CD14-positive monocyte (primary cell): ENCODE data around the gene EEFSEC. TPM values are rescaled to one million over a fixed set of nuclear protein-coding genes. Genes with fewer than 3 reads are reported as not detected.

Experiments
- DNase-seq, 3 donors: peaks; one replicate each; pipeline ENCODE4 v3.0.0-alpha.2; 2011 to 2022
- H2AFZ ChIP-seq: 2 replicates; pipeline ENCODE4 v1.6.0; 2012; ENCODE audit warnings: mild to moderate bottlenecking, low read depth, low read length, inconsistent platforms; ENCODE audit not compliant: insufficient read depth, poor library complexity, severe bottlenecking
- H3K27ac ChIP-seq, 2 donors: 1 replicate in 1 of 2; 2 replicates in 1 of 2; pipeline ENCODE4 v1.5.1; 2012 to 2013; ENCODE audit warnings: low read length in 2 of 2, control low read depth in 1 of 2, inconsistent platforms in 1 of 2, low read depth in 1 of 2, mild to moderate bottlenecking in 1 of 2
- H3K27me3 ChIP-seq, 2 donors: one replicate each; pipeline versions ENCODE4 v1.6.0 to v1.6.1; 2011 to 2013; ENCODE audit warnings: low read length in 2 of 2; ENCODE audit not compliant: control insufficient read depth in 2 of 2, insufficient read depth in 2 of 2
- H3K36me3 ChIP-seq, 2 donors: replicated peaks in 1 of 2; 1 replicate in 1 of 2; 2 replicates in 1 of 2; pipeline versions ENCODE4 v1.5.1 to v1.6.1; 2012 to 2013; ENCODE audit warnings: low read length in 2 of 2, control low read depth in 1 of 2, inconsistent platforms in 1 of 2, mild to moderate bottlenecking in 1 of 2; ENCODE audit not compliant: insufficient read depth in 2 of 2, control insufficient read depth in 1 of 2
- H3K4me1 ChIP-seq, 2 donors: 1 replicate in 1 of 2; 2 replicates in 1 of 2; pipeline versions ENCODE4 v1.5.1 to v1.6.1; 2012 to 2013; ENCODE audit warnings: low read length in 2 of 2, control low read depth in 1 of 2, inconsistent platforms in 1 of 2, mild to moderate bottlenecking in 1 of 2, moderate library complexity in 1 of 2; ENCODE audit not compliant: insufficient read depth in 2 of 2, control insufficient read depth in 1 of 2
- H3K4me2 ChIP-seq: replicated peaks from 2 replicates; pipeline ENCODE3; 2012; ENCODE audit warnings: low read length, moderate library complexity, mild to moderate bottlenecking; ENCODE audit not compliant: poor library complexity, severe bottlenecking; ENCODE audit errors: extremely low read depth
- H3K4me3 ChIP-seq, 3 experiments: fragments of 200-600 bp in 1 of 3; sonication (generic) in 1 of 3; replicated peaks in 1 of 3; 1 replicate in 2 of 3; 2 replicates in 1 of 3; pipeline ENCODE4 v1.5.1; 2011 to 2013; ENCODE audit warnings: low read length in 3 of 3, mild to moderate bottlenecking in 3 of 3, control low read depth in 2 of 3, low read depth in 2 of 3, inconsistent platforms in 1 of 3, moderate library complexity in 1 of 3
- H3K79me2 ChIP-seq: 2 replicates; pipeline ENCODE4 v1.6.0; 2012; ENCODE audit warnings: mild to moderate bottlenecking, control low read depth, inconsistent platforms, low read length, moderate library complexity; ENCODE audit not compliant: insufficient read depth
- H3K9ac ChIP-seq: 2 replicates; pipeline ENCODE4 v1.6.0; 2017; ENCODE audit warnings: low read length, mild to moderate bottlenecking; ENCODE audit not compliant: insufficient read depth, poor library complexity, severe bottlenecking
- H3K9me3 ChIP-seq, 2 donors: replicated peaks in 1 of 2; 1 replicate in 1 of 2; 2 replicates in 1 of 2; pipeline versions ENCODE4 v1.5.1 to v1.6.1; 2012 to 2013; ENCODE audit warnings: low read length in 2 of 2, control low read depth in 1 of 2; ENCODE audit not compliant: control insufficient read depth in 1 of 2, insufficient read depth in 1 of 2
- H4K20me1 ChIP-seq: 2 replicates; pipeline ENCODE4 v1.6.0; 2012; ENCODE audit warnings: mild to moderate bottlenecking, low read length, control low read depth, moderate library complexity; ENCODE audit not compliant: insufficient read depth
- H3K27ac Mint-ChIP-seq, 7 donors: one replicate each; pipeline ENCODE4 v1.8.0; 2020; ENCODE audit warnings: mild to moderate bottlenecking in 7 of 7, mixed read lengths in 7 of 7, moderate library complexity in 6 of 7, inconsistent platforms in 2 of 7
- H3K27me3 Mint-ChIP-seq, 3 donors: one replicate each; pipeline ENCODE4 v1.8.0; 2021 to 2022; ENCODE audit warnings: low read depth in 3 of 3, mild to moderate bottlenecking in 3 of 3, mixed read lengths in 3 of 3, moderate library complexity in 3 of 3, inconsistent platforms in 1 of 3
- H3K36me3 Mint-ChIP-seq, 2 donors: one replicate each; pipeline ENCODE4 v1.8.0; 2020; ENCODE audit warnings: mixed read lengths in 2 of 2, inconsistent platforms in 1 of 2, mild to moderate bottlenecking in 1 of 2
- H3K4me1 Mint-ChIP-seq: one replicate; pipeline ENCODE4 v1.8.0; 2020; ENCODE audit warnings: mild to moderate bottlenecking, mixed read lengths
- H3K4me3 Mint-ChIP-seq, 2 donors: one replicate each; pipeline ENCODE4 v1.8.0; 2020; ENCODE audit warnings: mild to moderate bottlenecking in 2 of 2, mixed read lengths in 2 of 2, moderate library complexity in 1 of 2
- H3K9me3 Mint-ChIP-seq, 7 donors: one replicate each; pipeline ENCODE4 v1.8.0; 2020 to 2022; ENCODE audit warnings: mixed read lengths in 7 of 7, mild to moderate bottlenecking in 6 of 7, moderate library complexity in 6 of 7, inconsistent platforms in 2 of 7
- WGBS: methylation state at CpG from one replicate; pipeline ENCODE4 v1.1.5; 2013; ENCODE audit warnings: missing lambda C conversion rate; ENCODE audit not compliant: insufficient coverage; 5-methylcytosine and 5-hydroxymethylcytosine counted together
- intact Hi-C, 2 donors: fragments of 100-400 bp; cut with micrococcal nuclease; formaldehyde crosslinking; loops; one replicate each; pipeline versions ENCODE4 v1.15.0 to v1.15.1; 2023
- polyA plus RNA-seq, 3 donors: library from polyadenylated mRNA; depleted of rRNA in 1 of 3; unstranded in 2 of 3; stranded (reverse) in 1 of 3; fragments of 300-500 nt in 2 of 3; fragments of >200 nt in 1 of 3; fragmentation: Illumina TruSeq in 2 of 3; gene quantifications; 1 replicate in 2 of 3; 2 replicates in 1 of 3; pipeline ENCODE4 v1.2.3, GENCODE V29; 2012 to 2021
- TF ChIP-seq, protein P1 (sequence below): fragments of 200-600 bp; IDR thresholded peaks from one replicate; pipeline ENCODE4 v1.8.0; 2022; ENCODE audit warnings: antibody characterized with exemption, mild to moderate bottlenecking

EEFSEC gene
- polyA plus RNA-seq, 3 donors, result 13.3 to 14.9 (median 14.9) TPM

DNA sequence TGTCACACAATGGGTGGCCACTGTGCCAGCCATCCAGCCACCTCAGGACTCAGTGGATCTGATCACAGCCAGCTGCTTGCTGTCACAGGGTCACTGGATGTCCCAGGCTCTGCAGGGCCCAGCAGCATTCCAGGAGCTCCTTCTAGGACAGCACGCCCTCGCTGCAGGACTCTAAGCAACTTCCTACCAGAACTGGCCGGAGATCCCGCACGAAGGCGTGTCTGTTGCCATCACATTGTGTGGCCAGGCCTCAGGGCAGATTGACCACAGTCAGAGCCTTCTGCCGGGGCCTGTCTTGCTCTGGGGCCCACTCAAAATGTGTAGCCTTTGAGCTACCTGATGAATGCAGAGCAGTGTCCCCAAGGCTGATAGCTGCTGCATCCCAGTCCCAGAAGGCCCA is 288.8 kb downstream of the EEFSEC start:
- no peaks in the 10 kb centered on the region for H3K9me3 ChIP-seq
- H3K36me3 Mint-ChIP-seq, result no peaks in the 10 kb centered on the region
- H3K27ac ChIP-seq, result no peak overlapping the region
- H3K79me2 ChIP-seq, result no peaks in the 10 kb centered on the region
- peaks cover 0 to 7% (median 1%) of the 10 kb centered on the region in 7 donors for H3K9me3 Mint-ChIP-seq
- 90% methylated on average over 7 of the region's 7 CpGs for WGBS
- no peaks in the 10 kb centered on the region for H4K20me1 ChIP-seq
- peaks cover 10 to 12% (median 10%) of the 10 kb centered on the region in 3 donors for H3K27me3 Mint-ChIP-seq
- no peak overlapping the region for H3K27ac Mint-ChIP-seq
- no peak overlapping the region for H2AFZ ChIP-seq
- peaks cover 0 to 2% of the 10 kb centered on the region in 2 donors for H3K27me3 ChIP-seq
- H3K4me1 ChIP-seq, result no peaks in the 10 kb centered on the region
- intact Hi-C loops, result no loop called here
- no peak overlapping the region for H3K4me2 ChIP-seq
- no peak for DNase-seq
- no peak overlapping the region for H3K4me3 ChIP-seq
- no peaks in the 10 kb centered on the region for H3K4me1 Mint-ChIP-seq
- no peak overlapping the region for H3K9ac ChIP-seq
- TF ChIP-seq, protein P1, sequence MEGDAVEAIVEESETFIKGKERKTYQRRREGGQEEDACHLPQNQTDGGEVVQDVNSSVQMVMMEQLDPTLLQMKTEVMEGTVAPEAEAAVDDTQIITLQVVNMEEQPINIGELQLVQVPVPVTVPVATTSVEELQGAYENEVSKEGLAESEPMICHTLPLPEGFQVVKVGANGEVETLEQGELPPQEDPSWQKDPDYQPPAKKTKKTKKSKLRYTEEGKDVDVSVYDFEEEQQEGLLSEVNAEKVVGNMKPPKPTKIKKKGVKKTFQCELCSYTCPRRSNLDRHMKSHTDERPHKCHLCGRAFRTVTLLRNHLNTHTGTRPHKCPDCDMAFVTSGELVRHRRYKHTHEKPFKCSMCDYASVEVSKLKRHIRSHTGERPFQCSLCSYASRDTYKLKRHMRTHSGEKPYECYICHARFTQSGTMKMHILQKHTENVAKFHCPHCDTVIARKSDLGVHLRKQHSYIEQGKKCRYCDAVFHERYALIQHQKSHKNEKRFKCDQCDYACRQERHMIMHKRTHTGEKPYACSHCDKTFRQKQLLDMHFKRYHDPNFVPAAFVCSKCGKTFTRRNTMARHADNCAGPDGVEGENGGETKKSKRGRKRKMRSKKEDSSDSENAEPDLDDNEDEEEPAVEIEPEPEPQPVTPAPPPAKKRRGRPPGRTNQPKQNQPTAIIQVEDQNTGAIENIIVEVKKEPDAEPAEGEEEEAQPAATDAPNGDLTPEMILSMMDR, result no peak
- H3K4me3 Mint-ChIP-seq, result no peak overlapping the region
- H3K36me3 ChIP-seq, result no peaks in the 10 kb centered on the region

DNA sequence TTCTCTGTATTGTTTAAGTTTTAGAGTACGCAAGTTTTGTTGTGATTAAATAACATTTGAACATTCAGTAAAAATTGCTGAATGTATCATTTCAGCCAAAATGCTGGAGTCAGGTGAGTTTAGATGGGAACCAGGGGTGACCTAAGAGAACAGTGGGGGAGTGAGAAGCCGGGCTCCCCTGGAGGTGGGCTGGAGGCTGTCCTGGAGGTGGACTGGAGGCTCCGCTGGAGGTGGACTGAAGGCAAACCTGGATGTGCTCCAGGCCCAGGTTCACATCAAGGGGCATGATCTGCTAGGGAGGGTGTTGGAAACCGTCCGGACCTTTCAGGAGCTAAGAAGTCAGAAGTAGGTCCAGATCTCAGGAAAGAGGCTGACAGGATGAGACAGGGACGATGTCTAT is 289.7 kb downstream of the EEFSEC start:
- H3K36me3 Mint-ChIP-seq, result no peaks in the 10 kb centered on the region
- H3K4me1 Mint-ChIP-seq, result no peaks in the 10 kb centered on the region
- H3K36me3 ChIP-seq, result no peaks in the 10 kb centered on the region
- 99% methylated on average over 6 of the region's 6 CpGs for WGBS
- peaks cover 10 to 14% (median 12%) of the 10 kb centered on the region in 3 donors for H3K27me3 Mint-ChIP-seq
- no peak overlapping the region for H3K4me3 ChIP-seq
- no peak overlapping the region for H3K4me3 Mint-ChIP-seq
- H3K9me3 Mint-ChIP-seq, result peaks cover 0 to 7% (median 3%) of the 10 kb centered on the region in 7 donors
- H3K27me3 ChIP-seq, result peaks cover 0 to 6% of the 10 kb centered on the region in 2 donors
- no peak overlapping the region for H3K27ac ChIP-seq
- no peak overlapping the region for H2AFZ ChIP-seq
- H3K4me1 ChIP-seq, result no peaks in the 10 kb centered on the region
- H3K27ac Mint-ChIP-seq, result no peak overlapping the region
- no peaks in the 10 kb centered on the region for H4K20me1 ChIP-seq
- H3K79me2 ChIP-seq, result no peaks in the 10 kb centered on the region
- TF ChIP-seq, protein P1, result no peak
- H3K4me2 ChIP-seq, result no peak overlapping the region
- no peaks in the 10 kb centered on the region for H3K9me3 ChIP-seq
- no peak overlapping the region for H3K9ac ChIP-seq
- no peak for DNase-seq
- intact Hi-C loops, result no loop called here
